NK-92 (cell line): ENCODE results near the gene USP1.

ENCODE experiments used
- DNase-seq: peaks from one replicate; lab custom pipeline; 2025; ENCODE audit not compliant: unreplicated experiment; lab: John Stamatoyannopoulos, UW

Gene USP1

DNA sequence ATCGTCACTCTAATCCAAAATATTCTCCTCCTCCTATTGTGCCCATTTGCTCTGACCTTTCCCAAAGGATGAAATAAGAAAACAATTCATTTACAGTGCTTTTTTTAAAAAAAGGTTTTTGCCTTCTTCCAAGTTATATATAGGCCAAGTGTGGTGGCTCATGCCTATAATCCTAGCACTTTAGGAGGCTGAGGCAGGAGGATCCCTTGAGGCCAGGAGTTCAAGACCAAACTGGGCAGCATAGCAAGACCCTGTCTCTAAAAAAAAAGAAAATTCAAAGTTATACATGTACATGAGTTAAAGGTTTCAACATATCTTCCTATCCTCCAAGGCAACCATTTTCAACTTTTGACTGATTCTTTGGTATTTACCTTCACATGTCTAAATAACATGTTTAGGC is 10.1 kb upstream of the USP1 start:
- no peak for DNase-seq

DNA sequence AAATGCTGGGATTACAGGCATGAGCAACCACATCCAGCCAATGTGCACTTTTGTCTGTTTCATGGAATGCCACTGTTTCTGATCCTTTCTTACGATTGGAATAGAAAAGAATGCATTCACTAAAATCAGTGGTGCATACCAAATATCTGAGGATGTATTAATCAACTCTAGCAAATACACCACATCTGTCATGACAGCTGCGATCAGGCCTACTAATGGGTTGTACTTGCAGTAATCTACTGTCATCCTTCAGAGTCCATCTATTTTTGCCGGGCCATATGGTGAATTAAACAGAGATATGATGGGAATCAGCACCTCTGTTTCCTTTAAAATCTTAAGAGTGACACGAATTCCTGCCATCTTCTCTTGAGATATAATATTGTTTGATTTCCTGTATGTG is 8.5 kb upstream of the USP1 start:
- no peak for DNase-seq

DNA sequence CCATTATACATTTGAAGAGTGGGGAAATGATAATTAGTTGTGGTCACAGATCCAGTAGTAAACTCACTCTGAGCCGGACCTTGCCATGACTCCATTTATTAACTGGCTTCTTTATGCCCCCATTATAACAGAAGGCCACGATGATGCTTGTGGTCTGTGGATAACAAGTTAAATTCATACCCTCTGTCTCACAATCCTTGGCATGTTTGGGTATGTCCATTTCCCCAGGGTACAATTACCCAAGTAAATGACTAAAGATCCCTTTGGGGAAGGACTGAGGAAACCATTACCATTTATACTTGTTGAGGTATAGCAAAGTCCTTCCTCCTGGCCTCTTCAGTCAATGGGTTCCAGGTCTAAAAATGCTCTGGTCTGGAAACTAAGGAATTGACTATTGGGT is 7.3 kb upstream of the USP1 start:
- DNase-seq: no peak

DNA sequence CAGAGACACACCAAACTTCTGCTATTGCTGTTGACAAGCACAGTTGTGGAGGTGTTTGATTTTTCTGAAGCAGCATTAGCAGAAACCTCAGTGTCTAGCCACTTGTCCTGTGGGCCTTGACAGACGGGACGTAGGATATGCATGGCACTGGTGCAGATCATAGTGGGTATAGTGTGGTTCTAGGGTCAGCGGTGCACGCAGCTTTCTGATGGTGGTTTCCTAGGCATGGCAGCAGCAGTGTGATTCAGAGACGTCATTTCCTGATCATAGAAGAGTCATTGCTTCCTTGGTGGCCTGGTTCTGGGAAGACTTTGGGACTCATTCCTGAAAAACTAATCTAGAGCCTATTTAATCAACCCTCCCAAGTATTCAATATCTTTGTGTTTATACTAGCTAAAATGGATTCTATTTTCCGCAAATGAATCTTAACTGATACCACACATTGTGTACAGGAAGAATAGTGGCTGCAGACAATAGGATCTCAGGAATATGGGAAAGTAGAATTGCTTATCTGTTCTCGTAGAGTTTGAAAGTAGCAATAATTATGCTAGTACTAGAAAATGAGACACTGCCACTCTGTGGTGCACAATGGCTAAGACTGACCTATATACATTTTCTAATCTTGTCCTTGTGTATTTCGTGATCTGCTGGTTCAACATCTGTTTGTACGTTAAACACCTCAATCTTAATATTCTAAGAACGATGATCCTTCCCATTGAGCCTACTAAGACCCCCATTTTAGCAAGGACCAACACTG is 2.8 kb upstream of the USP1 start:
- DNase-seq: no peak

DNA sequence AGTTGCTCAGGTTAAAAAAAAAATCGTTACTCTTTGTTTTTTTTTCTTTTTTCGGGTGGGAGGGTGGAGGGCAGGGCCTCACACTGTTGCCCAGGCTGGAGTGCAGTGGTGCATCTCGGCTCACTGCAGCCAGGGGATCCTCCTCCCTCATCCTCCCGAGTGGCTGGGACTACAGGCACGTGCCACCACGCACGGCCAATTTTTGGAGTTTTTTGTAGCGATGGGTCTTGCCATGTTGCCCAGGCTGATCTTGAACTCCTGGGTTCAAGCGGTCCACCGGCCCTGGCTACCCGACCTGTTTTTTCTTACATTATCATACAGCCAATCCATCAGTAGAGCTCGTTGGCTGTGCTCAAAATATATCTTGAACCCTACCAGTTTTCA is 2.2 kb upstream of the USP1 start:
- DNase-seq: no peak

DNA sequence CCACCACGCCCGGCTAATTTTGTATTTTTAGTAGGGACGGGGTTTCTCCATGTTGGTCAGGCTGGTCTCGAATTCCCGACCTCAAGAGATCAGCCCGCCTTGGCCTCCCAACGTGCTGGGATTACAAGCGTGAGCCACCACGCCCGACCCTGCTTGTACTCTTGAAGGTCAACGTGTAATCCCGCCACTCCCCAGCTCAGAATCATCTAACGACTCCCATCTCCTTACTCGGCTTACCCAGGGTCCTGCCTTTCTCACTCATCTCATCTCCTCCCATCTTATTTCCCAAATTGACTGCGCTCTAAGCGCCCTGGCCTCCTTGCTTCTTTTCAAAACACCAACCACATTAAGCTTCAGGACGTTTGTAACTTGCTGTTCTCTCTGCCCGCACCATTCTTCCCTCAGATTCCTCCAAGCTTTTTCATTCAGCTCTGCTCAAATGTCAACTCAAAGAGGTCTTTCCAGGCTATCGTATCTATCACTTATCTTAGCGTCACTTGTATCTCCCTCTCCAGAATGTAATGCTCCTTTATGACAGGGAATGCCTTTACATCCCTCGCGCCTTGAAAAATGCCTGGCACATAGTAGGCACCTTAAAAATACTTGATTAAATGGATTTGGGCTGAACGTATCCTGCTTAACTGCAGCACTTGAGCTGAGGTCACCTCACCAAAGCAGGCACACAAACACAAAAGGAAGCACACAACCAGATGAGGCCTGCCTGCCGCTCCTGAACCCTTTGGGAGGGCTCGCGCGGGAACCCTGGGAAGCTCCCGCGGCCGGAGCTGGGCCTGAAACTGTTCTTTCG is 1.4 kb upstream of the USP1 start:
- no peak for DNase-seq

DNA sequence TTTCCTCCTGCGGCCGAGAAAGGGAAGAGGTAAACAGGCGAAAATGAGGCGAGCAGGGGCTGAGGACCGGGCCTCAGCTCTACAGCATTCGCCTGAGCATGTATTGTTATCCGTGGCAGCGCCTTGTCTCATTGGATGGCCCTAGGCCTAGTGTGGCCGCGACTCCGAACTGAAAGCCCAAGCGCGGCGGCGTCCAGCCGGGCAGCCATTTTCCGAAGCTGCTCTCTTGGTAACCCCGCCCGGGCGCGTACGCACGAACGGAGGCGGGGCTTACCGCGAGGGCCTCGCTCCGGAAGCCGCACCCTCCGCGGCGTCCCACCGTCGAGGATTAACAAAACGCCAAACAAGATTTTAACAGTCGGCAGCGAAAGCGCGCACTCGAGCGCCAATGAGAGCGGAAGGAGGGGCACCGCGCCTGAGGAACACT is 797 bp upstream of the USP1 start:
- no peak for DNase-seq

DNA sequence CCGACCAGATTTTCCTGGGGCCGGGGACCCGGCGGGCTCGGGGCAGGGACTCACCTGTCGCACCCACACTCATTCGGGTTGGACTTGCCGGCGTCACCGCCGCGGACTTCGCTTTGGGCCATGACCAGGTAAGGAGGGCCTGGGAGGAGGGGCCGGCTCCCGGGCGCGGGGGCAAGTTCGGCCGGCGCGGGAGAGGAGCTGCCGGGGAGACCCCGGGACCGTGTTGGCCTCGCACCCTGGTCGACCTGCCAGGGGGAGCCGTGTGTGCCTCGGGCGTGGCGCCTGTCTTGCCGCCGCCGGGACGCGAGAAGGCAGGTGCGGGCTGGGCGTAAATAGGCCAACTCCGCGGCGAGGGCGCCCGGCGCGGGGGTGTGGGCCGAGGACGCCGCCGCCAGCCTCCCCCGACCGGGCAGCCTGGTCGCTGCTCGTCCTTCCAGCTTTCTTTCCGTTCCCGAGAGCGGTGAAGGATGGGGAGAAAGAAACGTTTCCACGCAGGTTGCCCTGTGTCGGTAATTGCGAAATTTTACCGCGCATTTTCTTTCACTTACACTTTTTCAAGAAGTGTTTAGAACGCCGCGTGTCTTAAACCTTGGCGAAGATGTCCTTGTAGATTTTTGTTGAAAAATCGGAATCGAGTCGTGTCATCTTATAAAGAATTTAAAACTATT is 558 bp downstream of the USP1 start:
- DNase-seq: no peak

DNA sequence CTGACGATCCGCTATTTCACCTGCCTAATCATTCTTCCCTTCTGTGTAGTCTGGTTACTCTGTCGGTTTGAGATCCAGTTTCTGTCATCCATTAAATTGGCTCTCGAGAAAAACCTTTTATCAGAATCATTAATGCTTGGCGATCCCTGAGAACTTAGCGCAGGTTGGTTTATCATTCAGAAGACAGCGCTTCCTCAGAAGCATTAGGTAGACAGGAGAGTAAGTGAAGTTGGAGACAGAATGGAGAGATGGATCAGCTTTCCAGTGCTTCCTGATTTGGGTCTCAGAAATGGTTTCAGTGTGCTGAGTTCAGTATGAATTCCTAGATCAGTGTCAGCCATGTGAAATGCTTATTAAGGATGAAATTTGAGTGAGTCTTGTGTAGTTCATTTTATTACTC is 1.3 kb downstream of the USP1 start:
- DNase-seq: no peak

DNA sequence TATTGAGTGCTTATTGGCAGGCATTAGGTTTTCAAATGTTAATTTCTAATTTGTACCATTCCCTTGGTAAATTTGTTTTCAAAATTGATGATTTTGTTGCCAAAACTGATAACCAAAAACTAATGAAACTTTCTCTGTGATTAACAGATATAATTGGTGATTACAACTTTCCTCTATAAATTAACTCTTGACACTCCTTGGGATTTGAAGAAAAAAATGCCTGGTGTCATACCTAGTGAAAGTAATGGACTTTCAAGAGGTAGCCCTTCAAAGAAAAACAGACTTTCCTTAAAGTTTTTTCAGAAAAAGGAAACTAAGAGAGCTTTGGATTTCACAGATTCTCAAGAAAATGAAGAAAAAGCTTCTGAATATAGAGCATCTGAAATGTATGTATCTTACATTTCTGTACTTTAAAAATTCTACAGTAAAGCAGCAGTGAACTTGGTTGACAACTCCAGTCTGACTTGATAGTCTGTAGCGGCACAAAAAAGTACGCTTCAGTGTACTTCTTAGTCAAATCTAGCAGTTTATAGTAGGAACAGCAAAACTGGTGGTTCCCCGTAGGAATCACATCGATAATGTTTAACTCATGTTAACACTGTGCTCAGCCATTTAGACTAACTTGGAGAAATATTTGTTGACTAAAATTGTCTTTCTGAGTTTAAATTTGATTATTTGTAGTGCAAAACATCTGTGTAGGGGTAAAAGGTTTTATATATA is 3.0 kb downstream of the USP1 start:
- DNase-seq: no peak

DNA sequence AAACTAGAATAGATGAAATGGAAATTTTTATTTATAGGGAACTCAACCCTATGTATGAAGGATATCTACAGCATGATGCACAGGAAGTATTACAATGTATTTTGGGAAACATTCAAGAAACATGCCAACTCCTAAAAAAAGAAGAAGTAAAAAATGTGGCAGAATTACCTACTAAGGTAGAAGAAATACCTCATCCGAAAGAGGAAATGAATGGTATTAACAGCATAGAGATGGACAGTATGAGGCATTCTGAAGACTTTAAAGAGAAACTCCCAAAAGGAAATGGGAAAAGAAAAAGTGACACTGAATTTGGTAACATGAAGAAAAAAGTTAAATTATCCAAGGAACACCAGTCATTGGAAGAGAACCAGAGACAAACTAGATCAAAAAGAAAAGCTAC is 7.9 kb downstream of the USP1 start:
- no peak for DNase-seq

DNA sequence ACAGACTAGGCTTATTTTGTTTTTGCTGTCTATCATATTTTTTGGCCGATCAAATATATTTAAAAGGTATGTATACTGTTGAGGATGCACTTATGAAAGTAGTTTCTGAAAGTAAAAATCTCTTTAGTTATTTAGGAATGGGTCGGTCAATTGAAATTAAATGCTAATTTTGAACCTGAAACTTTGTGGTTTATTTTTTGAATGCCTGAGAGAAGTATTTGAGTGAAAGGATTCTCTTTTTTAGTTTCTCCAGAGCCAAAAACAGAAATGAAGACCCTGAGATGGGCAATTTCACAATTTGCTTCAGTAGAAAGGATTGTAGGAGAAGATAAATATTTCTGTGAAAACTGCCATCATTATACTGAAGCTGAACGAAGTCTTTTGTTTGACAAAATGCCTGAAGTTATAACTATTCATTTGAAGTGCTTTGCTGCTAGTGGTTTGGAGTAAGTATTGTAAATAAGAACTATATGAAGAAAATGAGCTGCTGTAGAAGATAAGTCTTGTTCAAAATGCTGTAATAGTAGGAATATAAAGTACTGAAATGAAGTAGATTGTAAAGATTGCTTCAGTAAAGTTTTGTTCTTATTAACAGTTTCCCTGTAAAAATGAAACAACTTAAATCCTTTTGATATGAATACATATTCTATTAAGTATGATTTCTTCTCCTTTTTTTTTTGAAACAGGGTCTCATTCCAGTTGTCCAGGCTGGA is 11.5 kb downstream of the USP1 start:
- no peak for DNase-seq

DNA sequence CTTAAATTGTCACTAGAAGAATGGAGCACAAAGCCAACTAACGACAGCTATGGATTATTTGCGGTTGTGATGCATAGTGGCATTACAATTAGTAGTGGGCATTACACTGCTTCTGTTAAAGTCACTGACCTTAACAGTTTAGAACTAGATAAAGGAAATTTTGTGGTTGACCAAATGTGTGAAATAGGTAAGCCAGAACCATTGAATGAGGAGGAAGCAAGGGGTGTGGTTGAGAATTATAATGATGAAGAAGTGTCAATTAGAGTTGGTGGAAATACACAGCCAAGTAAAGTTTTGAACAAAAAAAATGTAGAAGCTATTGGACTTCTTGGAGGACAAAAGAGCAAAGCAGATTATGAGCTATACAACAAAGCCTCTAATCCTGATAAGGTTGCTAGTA is 13.5 kb downstream of the USP1 start:
- DNase-seq: no peak

DNA sequence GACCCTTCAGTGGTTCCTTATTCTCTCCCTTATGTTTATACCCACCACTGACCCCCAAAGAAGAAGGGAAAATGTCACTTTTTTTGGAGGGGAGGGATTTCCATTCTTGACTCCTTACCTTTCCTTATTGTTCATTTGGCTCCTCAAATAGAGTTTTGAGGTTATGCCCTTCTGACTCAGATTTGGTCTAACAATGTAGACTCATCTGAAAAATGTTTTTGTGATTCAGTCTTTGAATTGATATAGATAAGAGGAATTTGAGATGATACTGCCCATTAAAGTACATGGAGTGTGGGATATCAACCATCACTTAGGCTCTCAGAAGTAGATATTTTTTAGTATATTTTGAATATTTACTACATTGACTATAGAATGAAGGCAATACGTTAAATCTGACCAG is 16.1 kb downstream of the USP1 start:
- no peak for DNase-seq

DNA sequence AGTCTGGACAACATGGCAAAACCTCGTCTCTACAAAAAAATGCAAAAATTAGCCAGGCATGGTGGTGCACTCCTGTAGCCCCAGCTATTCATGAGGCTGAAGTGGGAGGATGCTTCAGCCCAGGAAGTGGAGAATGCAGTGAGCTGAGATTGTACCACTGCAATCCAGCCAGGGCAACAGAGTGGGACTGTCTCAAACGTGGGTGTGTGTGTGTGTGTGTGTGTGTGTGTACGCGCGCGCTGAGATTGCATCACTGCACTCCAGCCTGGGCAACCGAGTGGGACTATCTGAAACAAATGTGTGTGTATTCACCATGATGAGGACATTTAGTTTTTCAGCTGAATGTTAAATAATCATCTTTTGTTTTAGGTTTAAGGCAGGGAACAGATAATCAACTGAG is 21.1 kb downstream of the USP1 start:
- no peak for DNase-seq

DNA sequence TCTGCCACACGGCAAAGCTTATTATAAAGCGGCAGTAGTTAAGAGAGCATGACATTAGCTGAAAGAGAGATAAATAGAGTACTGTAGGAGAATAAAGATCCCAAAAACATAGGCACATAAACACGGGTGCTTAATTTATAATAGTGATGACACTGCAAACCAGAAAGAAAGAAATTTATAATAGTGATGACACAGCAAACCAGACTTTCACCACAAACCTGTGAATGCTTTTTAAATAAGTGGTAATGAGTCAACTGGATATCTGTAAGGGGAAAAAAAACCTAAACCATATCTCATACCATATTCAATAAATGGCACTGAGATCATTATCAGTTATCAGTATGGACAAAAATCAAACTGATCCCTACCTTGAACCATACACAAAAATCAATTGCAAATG is 25.5 kb downstream of the USP1 start:
- no peak for DNase-seq

DNA sequence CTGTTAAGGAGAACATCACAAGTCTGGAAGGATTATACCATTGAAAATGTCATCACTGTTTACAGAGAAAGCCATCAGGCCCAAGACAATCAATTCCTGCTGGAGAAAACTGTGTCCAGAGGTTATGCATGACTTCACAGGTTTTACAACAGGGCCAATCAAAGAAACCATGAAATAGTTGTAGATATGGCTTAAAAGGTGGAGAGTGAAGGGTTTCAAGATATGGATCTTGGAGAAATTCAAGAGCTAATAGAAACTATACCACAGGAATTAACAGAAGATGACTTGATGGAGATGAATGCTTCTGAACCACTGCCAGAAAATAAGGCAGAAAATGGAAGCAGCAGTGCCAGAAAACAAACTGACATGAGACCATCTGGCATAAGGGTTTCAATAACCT is 30.2 kb downstream of the USP1 start:
- no peak for DNase-seq

DNA sequence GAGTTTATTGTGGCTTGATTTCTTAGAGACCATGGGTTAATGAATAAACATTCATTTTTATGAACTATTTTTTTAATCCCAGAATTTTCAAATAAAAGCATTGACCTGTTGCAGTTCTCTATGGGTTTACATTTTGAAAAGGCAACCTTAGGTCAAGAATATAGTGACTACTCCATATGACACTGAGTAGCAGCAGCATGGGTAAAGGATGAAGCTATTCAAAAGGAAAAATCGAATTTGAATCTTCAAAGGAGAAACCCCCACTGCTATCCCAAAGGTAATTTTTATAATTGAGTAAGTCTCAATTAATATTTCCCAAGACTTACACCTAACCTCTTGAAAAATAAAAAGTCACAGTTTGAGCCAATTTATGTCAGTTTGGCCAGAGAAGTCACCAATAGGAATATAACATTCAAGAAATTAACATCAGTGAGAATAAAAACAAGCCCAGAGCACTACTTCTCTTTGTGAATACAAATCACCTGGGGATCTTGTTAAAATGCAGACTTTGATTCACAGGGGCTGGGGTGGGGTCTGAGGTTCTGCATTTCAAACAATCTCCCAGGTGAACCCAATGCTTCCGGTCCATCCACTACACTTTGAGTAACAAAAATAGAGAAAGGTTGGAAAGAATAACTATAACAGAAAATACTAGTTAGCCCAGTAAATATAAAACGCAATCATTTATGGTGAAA is 39.8 kb downstream of the USP1 start:
- DNase-seq: no peak

DNA sequence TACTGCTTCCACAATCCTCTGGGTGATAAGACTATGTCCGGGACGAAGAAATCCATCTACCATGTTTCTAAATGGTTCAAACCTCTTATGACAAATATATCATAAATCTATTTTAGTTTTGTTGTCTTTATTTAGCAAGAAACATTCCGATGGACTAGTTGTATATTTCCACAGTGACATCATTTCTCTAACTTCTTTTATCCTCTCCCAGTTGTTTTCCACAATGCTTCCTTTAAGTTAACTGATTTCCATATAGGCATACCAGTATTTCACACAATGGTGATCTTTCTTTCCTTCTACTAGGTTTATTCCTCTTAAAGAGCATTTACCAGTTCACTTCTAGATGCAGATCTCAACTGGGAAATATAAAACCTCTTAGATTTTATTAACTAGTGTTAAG is 44.8 kb downstream of the USP1 start:
- no peak for DNase-seq

DNA sequence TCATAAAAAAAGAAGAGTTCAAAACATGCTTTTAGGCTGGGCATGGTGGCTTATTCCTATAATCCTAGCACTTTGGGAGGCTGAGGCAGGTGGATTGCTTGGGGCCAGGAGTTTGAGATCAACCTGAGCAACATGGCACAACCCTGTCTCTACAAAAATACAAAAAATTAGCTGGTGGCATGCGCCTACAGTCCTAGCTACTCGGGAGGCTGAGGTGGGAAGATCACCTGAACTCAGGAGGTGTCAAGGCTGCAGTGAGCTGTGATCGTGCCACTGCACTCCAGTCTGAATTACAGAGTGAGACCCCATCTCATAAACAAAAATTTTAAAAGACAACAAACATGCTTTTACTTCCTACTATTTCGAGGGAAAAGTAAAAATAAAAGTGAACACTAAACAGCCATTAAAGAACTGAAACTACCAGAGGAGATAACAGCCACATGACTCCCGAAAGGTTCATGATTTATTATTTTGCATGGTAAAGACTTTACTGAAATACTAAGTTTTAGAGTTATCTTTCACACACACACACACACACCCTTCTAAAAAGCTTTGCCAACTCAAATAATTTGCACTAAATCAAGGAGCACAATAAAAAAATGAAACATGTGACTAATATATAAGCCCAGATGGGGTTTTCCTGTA is 48.1 kb downstream of the USP1 start:
- DNase-seq: no peak
